Measurements from ENCODE around the gene GOLGA6B. TPM values are rescaled to one million over a fixed set of nuclear protein-coding genes. Genes with fewer than 3 reads are reported as not detected.
"Not testable (repeated sequence)": the region's sequence is repeated elsewhere in the genome, so short reads cannot be mapped to it uniquely, and the experiment has no call there.

Gene GOLGA6B
- polyA plus RNA-seq, 1 donor: 0.07 TPM

DNA sequence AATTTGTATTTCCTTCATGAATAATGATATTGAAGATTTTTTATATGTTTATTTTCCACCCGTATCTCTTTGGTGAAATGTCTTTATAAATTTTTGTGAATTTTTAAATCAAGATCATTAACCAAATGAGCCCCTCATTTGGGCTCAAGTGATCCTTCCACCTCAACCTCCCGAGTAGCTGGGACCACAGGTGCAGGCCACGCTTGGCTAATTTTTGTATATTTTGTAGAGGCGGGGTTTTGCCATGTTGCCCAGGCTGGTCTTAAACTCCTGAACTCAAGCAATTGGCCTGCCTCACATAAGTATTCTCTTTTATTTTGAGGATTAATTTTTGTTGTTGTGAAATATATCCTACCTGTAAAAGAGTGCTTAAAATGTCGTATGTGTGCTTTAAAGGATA lies 36.4 kb downstream of the GOLGA6B start:
- Histone ChIP-seq H3K27ac (ENCODE audit: low read length) (no peak overlapping the region), H3K36me3 (ENCODE audit: control insufficient read depth, insufficient read depth, low read length) (no peaks in the 10 kb centered on the region), H3K9me3 (ENCODE audit: control insufficient read depth, low read depth, low read length) (no peaks in the 10 kb centered on the region), H3K27me3 (ENCODE audit: control insufficient read depth, insufficient read depth, low read length) (no peaks in the 10 kb centered on the region), H3K4me1 (ENCODE audit: control insufficient read depth, insufficient read depth, low read length) (no peaks in the 10 kb centered on the region), H3K4me3 (ENCODE audit: low read length) (no peak overlapping the region)
- WGBS (ENCODE audit: insufficient coverage, low lambda C conversion rate): 88% methylated on average over 1 of the region's 5 CpGs
- DNase-seq: no peak

DNA sequence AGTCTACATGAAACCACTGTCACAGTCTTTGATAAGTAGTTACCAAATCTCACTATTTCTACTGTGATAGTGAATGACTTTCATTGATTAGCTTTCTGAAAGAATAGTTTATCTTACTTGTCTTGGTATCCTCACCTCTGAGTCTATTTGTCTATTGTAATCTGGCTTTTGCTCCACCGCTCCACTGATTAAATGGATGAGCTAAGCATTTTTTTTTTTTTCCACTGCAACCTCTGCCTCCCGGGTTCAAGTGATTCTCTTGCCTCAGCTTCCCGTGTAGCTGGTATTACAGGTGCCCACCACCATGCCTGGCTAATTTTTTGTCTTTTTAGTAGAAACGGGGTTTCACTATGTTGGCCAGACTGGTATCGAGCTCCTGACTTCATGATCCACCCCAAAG lies 44.4 kb downstream of the GOLGA6B start:
- no peak for DNase-seq
- Histone ChIP-seq H3K36me3 (ENCODE audit: control insufficient read depth, insufficient read depth, low read length) (no peaks in the 10 kb centered on the region), H3K9me3 (ENCODE audit: control insufficient read depth, low read depth, low read length) (no peaks in the 10 kb centered on the region), H3K4me1 (ENCODE audit: control insufficient read depth, insufficient read depth, low read length) (no peaks in the 10 kb centered on the region), H3K27ac (ENCODE audit: low read length) (no peak overlapping the region), H3K4me3 (ENCODE audit: low read length) (no peak overlapping the region), H3K27me3 (ENCODE audit: control insufficient read depth, insufficient read depth, low read length) (no peaks in the 10 kb centered on the region)
- no CpG with 5 or more reads among the region's 5 CpGs for WGBS (ENCODE audit: insufficient coverage, low lambda C conversion rate)

DNA sequence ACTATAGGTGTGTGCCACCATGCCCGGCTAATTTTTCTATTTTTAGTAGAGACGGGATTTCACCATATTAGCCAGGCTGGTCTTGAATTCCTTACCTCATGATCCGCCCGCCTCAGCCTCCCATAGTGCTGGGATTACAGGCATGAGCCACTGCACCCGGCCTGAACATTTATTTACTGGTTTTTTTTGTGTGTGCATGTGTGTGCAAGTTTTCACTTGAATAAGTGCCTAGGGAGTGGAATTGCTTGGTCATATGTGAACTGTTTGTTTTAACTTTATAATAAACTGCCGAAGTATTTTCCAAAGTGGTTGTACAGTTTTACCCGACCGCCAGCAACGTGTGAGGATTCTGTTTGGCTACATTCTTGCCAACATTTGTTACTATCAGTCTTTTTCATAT lies 45.6 kb downstream of the GOLGA6B start:
- Histone ChIP-seq H3K4me3 (ENCODE audit: low read length) (no peak overlapping the region), H3K36me3 (ENCODE audit: control insufficient read depth, insufficient read depth, low read length) (no peaks in the 10 kb centered on the region), H3K9me3 (ENCODE audit: control insufficient read depth, low read depth, low read length) (no peaks in the 10 kb centered on the region), H3K27me3 (ENCODE audit: control insufficient read depth, insufficient read depth, low read length) (no peaks in the 10 kb centered on the region), H3K4me1 (ENCODE audit: control insufficient read depth, insufficient read depth, low read length) (no peaks in the 10 kb centered on the region), H3K27ac (ENCODE audit: low read length) (no peak overlapping the region)
- no CpG with 5 or more reads among the region's 9 CpGs for whole genome bisulfite sequencing (ENCODE audit: insufficient coverage, low lambda C conversion rate)
- DNase-seq: no peak

DNA sequence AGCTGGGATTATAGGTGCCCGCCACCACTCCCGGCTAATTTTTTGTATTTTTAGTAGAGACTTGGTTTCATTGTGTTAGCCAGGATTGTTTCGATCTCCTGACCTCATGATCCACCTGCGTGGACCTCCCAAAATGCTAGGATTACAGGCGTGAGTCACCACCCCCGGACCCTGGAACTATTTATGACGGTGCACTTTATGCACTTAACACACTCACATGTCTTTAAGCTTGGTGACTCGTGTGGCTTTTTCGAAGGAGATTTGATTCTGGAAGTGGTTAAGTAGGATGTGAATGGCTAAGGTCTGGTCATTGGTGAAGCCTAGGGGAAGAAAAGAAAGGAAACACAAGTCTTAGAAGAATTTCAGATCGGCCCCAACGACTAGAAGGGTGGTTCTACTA lies 51.8 kb downstream of the GOLGA6B start:
- Histone ChIP-seq H3K4me1 (ENCODE audit: control insufficient read depth, insufficient read depth, low read length) (peaks cover 4% of the 10 kb centered on the region), H3K9me3 (ENCODE audit: control insufficient read depth, low read depth, low read length) (no peaks in the 10 kb centered on the region), H3K36me3 (ENCODE audit: control insufficient read depth, insufficient read depth, low read length) (peaks cover 4% of the 10 kb centered on the region), H3K4me3 (ENCODE audit: low read length) (no peak overlapping the region), H3K27ac (ENCODE audit: low read length) (no peak overlapping the region), H3K27me3 (ENCODE audit: control insufficient read depth, insufficient read depth, low read length) (no peaks in the 10 kb centered on the region)
- no peak for DNase-seq
- WGBS (ENCODE audit: insufficient coverage, low lambda C conversion rate): 100% methylated on average over 2 of the region's 11 CpGs

DNA sequence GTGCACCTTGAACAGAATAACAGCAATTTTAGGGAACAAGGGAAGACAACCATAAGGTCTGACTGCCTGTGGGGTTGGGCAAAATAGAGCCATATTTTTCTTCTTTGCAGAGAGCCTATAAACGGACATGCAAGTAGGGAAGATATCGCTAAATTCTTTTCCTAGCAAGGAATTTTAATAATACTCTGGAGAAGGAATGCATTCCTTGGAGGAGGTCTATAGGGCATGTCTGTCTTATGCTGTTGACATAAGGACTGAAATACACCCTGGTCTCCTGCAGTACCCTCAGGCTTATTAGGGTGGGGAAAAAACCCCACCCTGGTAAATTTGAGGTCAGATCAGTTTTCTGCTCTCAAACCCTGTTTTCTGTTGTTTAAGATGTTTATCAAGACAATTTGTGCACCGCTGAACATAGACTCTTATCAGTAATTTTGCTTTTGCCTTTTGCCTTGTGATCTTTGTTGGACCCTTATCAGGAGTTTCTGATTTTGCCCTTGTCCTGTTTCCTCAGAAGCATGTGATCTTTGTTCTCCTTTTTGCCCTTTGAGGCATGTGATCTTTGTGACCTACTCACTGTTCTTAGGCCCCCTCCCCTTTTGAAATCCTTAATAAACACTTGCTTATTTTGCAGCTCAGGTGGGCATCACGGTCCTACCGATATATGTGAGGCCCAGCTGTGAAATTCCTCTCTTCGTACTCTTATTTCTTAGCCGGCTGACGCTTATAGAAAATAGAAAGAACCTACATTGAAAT lies 54.2 kb downstream of the GOLGA6B start:
- not testable (repeated sequence) for H3K27ac ChIP-seq (ENCODE audit: low read length); H3K36me3 ChIP-seq (ENCODE audit: control insufficient read depth, insufficient read depth, low read length); H3K27me3 ChIP-seq (ENCODE audit: control insufficient read depth, insufficient read depth, low read length); H3K4me3 ChIP-seq (ENCODE audit: low read length); H3K4me1 ChIP-seq (ENCODE audit: control insufficient read depth, insufficient read depth, low read length); H3K9me3 ChIP-seq (ENCODE audit: control insufficient read depth, low read depth, low read length)
- no CpG with 5 or more reads among the region's 8 CpGs for WGBS (ENCODE audit: insufficient coverage, low lambda C conversion rate)
- peak in 1 of 2 donors; percentile 9 for DNase-seq

Other genes with a start within 250 kb of the GOLGA6B start
- 81.2 TPM for gene ARIH1, start 180.4 kb upstream of the GOLGA6B start, polyA plus RNA-seq
- not detected for gene HIGD2B, start 31.5 kb downstream of the GOLGA6B start, polyA plus RNA-seq
- gene BBS4, start 31.5 kb downstream of the GOLGA6B start, polyA plus RNA-seq: 24.7 TPM
- gene ADPGK, start 129.1 kb downstream of the GOLGA6B start, polyA plus RNA-seq: 47.7 TPM